Astrocyte (in vitro differentiated cells and primary cell): ENCODE data around the gene AMOTL2. TPM values are rescaled to one million over a fixed set of nuclear protein-coding genes. Genes with fewer than 3 reads are reported as not detected.

Source experiments
- DNase-seq: peaks from one replicate; pipeline ENCODE4 v3.0.0-alpha.2; 2010; ENCODE audit warnings: low read depth
- FAIRE-seq: peaks from 2 replicates; lab custom pipeline; 2011; peaks lifted over from hg19 to GRCh38; lab: Jason Lieb, UNC
- H2AFZ ChIP-seq: 2 replicates; pipeline ENCODE4 v1.6.0; 2012; ENCODE audit warnings: low read depth, low read length, inconsistent platforms
- H3K27ac ChIP-seq: 2 replicates; pipeline ENCODE4 v1.5.1; 2011; ENCODE audit warnings: low read depth, low read length, inconsistent platforms
- H3K27me3 ChIP-seq: 2 replicates; pipeline ENCODE4 v1.6.0; 2011; ENCODE audit warnings: low read length, inconsistent platforms; ENCODE audit not compliant: insufficient read depth
- H3K36me3 ChIP-seq: 2 replicates; pipeline ENCODE4 v1.5.1; 2011; ENCODE audit warnings: low read length, inconsistent platforms; ENCODE audit not compliant: insufficient read depth
- H3K4me1 ChIP-seq: 2 replicates; pipeline ENCODE4 v1.5.1; 2011; ENCODE audit warnings: low read length, inconsistent platforms; ENCODE audit not compliant: insufficient read depth
- H3K4me2 ChIP-seq: 2 replicates; pipeline ENCODE4 v1.6.0; 2012; ENCODE audit warnings: low read length, inconsistent platforms
- H3K4me3 ChIP-seq: 2 replicates; pipeline ENCODE4 v1.5.1; 2011; ENCODE audit warnings: low read depth, mild to moderate bottlenecking, low read length, inconsistent platforms; ENCODE audit not compliant: insufficient read depth
- H3K79me2 ChIP-seq: 2 replicates; pipeline ENCODE4 v1.6.0; 2012; ENCODE audit warnings: mild to moderate bottlenecking, low read length, inconsistent platforms; ENCODE audit not compliant: insufficient read depth
- H3K9ac ChIP-seq: 2 replicates; pipeline ENCODE4 v1.6.0; 2012; ENCODE audit warnings: mild to moderate bottlenecking, low read length, inconsistent platforms
- H3K9me3 ChIP-seq: 2 replicates; pipeline ENCODE4 v1.5.1; 2012; ENCODE audit warnings: low read depth, mild to moderate bottlenecking, low read length, inconsistent platforms; ENCODE audit not compliant: insufficient read depth
- H4K20me1 ChIP-seq: 2 replicates; pipeline ENCODE4 v1.6.0; 2012; ENCODE audit warnings: low read length, inconsistent platforms; ENCODE audit not compliant: insufficient read depth
- H3K27ac Mint-ChIP-seq: one replicate; pipeline ENCODE4 v1.8.0; 2021; ENCODE audit warnings: mild to moderate bottlenecking, mixed read lengths; ENCODE audit not compliant: unreplicated experiment
- H3K27me3 Mint-ChIP-seq: one replicate; pipeline ENCODE4 v1.8.0; 2021; ENCODE audit warnings: low read depth, mixed read lengths; ENCODE audit not compliant: unreplicated experiment
- H3K36me3 Mint-ChIP-seq: one replicate; pipeline ENCODE4 v1.8.0; 2021; ENCODE audit warnings: low read depth, mixed read lengths; ENCODE audit not compliant: unreplicated experiment
- H3K4me1 Mint-ChIP-seq: one replicate; pipeline ENCODE4 v1.8.0; 2021; ENCODE audit warnings: low read depth, mixed read lengths; ENCODE audit not compliant: unreplicated experiment
- H3K4me3 Mint-ChIP-seq: one replicate; pipeline ENCODE4 v1.8.0; 2021; ENCODE audit warnings: mild to moderate bottlenecking, moderate library complexity, mixed read lengths; ENCODE audit not compliant: unreplicated experiment
- H3K9me3 Mint-ChIP-seq: one replicate; pipeline ENCODE4 v1.8.0; 2021; ENCODE audit warnings: mild to moderate bottlenecking, mixed read lengths; ENCODE audit not compliant: unreplicated experiment
- CTCF ChIP-seq: IDR thresholded peaks from 2 replicates; pipeline ENCODE4 v1.5.1; 2011; ENCODE audit warnings: low read depth, mild to moderate bottlenecking, inconsistent platforms, low read length, moderate library complexity; ENCODE audit not compliant: insufficient read depth
- EZH2 ChIP-seq: IDR thresholded peaks from 2 replicates; pipeline ENCODE4 v1.6.1; 2012; ENCODE audit warnings: mild to moderate bottlenecking, low read length, inconsistent platforms; ENCODE audit not compliant: insufficient read depth
- total RNA-seq: library from RNA; stranded (reverse); gene quantifications from 2 replicates; pipeline ENCODE4 v1.2.1, GENCODE V29; 2021

Gene AMOTL2
- total RNA-seq, 1 donor from 2014 or later: 197 TPM

- Histone ChIP-seq H3K9ac (peak overlapping the region; percentile 12), H3K27ac (peak overlapping the region; percentile 12), H2AFZ (no peak overlapping the region), H3K4me2 (no peak overlapping the region), H3K79me2 (peaks cover 59% of the 10 kb centered on the region), H3K9me3 (no peaks in the 10 kb centered on the region), H3K4me1 (peaks cover 85% of the 10 kb centered on the region), H3K27me3 (no peaks in the 10 kb centered on the region), H3K4me3 (no peak overlapping the region), H3K36me3 (peaks cover 80% of the 10 kb centered on the region), H4K20me1 (peaks cover 85% of the 10 kb centered on the region)
- Mint-ChIP-seq H3K9me3 (no peaks in the 10 kb centered on the region), H3K4me3 (no peak overlapping the region), H3K4me1 (peaks cover 62% of the 10 kb centered on the region), H3K27me3 (no peaks in the 10 kb centered on the region), H3K36me3 (peaks cover 42% of the 10 kb centered on the region), H3K27ac (peak overlapping the region; percentile 53)
- TF ChIP-seq EZH2 (no peak), CTCF (no peak)
- DNase-seq (no peak), FAIRE-seq (no peak)
Observed at GRCh38 chr3:134361162-134361835, 12.9 kb downstream of the AMOTL2 start.

GRCh38 chr3:134360046-134360445, 14.2 kb downstream of the AMOTL2 start:
- Histone ChIP-seq H3K27ac (peak overlapping the region; percentile 59), H3K4me2 (peak overlapping the region; percentile 64), H3K4me1 (peaks cover 81% of the 10 kb centered on the region), H3K79me2 (peaks cover 69% of the 10 kb centered on the region), H2AFZ (no peak overlapping the region), H3K27me3 (no peaks in the 10 kb centered on the region), H3K9ac (peak overlapping the region; percentile 77), H3K36me3 (peaks cover 80% of the 10 kb centered on the region), H3K4me3 (no peak overlapping the region), H4K20me1 (peaks cover 82% of the 10 kb centered on the region), H3K9me3 (no peaks in the 10 kb centered on the region)
- TF ChIP-seq CTCF (no peak), EZH2 (no peak)
- Mint-ChIP-seq H3K4me3 (no peak overlapping the region), H3K4me1 (peaks cover 62% of the 10 kb centered on the region), H3K27ac (no peak overlapping the region), H3K27me3 (no peaks in the 10 kb centered on the region), H3K36me3 (peaks cover 37% of the 10 kb centered on the region), H3K9me3 (no peaks in the 10 kb centered on the region)
- DNase-seq: no peak
- FAIRE-seq: no peak
